Eye (tissue), 1 donor: ENCODE data around the gene PCSK2.

Experiments used
- DNase-seq: peaks from one replicate; pipeline ENCODE4 v3.0.0-alpha.2; 2015

PCSK2 gene

DNA sequence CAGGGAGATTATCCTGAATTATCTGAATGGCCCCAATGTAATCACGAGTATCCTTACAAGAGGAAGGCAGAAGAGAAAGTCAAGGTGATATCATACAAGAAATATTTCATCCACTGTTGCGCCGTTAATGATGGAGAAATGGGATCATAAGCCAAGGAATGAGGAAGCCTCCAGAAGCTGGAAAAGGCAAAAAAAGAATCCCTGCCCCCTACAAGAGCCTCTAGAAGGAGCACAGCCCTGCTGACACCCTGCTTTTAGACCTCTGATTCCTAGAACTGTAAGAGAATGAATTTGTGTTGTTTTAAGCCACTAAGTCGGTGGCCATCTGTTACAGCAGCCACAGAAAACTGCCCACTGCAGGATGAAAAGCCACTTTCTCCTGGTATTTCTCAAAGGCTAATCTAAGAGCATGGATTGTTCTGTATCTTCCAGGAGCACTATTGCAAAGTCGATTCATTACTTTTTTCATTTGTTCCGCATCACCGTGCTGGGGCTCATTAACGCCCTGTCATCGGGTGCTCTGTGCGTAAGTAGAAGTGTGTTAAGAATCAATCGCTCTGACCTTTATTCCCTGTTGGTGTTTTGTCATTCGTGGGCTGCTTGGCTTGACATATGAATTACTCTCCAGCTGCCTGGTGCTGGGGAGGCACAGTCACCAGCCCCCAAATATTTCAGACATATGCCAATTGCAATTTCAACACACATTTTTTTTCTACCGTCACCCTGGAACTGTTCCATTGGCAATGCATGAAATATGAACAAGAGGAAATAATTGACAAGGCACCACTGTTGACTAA is 117.0 kb downstream of the PCSK2 start:
- peak; percentile 78 for DNase-seq

DNA sequence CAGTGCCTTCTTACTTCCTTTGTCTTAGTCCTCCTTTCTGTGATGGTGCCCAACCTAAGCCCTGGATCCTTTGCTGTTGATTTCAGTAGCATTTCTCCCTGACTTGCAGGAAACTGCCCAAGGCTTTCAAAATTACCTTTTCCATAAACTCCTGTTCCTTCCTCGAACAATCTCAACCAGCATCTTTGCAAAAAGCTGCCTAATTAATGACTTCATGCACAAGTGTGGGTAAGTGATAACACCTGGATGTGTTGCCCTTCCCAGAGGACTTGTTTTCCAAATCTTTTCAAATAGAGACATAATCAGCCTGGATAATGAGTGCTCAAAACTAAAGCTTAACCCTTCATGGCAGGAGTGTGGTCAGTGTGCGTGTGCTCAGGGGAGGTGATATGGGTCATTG is 118.0 kb downstream of the PCSK2 start:
- no peak for DNase-seq

DNA sequence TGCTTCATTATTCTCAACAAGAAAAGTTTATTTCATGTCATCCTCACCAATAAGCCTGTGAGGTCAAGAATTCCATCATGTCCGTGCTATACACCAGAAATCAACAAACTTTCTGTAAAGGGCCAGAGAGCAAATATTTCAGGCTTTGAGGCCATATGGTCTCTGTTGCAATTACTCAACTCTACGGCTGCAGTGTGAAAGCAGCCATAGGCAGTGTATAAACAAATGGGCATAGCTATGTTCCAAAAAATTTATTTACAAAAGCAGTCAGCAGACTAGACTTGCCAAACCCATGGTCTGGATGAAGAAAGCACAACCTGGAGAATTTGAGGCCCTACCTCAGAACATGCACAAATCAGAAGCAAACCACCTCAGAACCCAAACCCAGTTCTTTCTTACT is 118.5 kb downstream of the PCSK2 start:
- no peak for DNase-seq

DNA sequence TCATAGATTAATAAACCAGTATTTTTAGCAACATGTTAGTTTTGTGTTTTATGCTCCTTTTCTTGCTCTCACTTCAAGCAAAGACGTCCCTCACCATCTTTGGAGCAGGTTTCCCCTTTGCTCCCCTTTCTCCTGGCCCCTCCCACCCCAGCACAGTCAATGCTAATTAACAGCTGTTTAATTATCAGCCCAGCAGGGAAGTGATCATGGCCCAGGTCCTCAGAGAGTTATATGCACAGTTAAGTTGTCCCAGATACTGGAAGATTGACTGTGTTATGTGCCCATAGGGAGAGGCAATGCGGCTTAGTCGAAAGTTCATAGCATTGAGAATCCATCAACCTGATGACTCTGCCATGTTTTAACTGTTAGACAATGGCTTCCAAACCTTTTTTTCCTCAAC is 123.5 kb downstream of the PCSK2 start:
- no peak for DNase-seq

DNA sequence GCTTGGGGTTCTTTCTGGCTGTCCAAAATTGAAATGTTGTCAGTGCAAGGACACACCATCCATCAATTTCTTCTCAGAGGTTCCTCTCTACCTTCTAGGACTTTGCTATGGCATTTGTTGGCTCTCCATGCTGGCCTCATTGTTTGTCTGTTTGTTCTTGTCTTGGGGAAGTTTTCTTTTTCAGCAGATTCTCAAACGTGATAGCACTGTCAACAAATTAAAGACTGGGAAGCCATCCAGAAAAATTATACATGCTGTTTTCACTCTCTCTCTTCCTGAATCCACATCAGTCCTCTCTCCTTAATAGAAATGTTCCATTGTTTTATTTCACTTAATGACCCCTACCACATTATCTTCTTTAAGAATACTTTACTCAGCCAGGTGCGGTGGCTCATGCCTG is 130.4 kb downstream of the PCSK2 start:
- DNase-seq: no peak

DNA sequence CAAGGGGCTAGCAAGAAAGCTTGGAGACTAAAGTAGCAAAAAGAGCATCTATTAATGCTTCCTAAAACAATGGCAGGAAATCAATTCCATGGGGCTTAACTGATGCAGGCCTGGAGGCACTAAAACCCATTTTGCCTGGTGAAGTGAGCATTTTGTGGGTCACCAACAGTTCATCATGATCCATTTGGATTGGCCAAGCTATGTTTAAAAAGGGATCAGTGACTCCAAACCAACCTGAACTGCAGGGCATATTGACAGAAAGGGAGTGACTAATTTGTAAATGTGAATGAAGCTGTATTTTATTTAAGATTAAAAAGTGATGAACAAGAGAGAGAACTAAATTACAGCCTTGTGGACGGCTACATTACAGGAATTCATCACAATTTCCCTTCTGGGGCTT is 132.0 kb downstream of the PCSK2 start:
- peak; percentile 30 for DNase-seq

DNA sequence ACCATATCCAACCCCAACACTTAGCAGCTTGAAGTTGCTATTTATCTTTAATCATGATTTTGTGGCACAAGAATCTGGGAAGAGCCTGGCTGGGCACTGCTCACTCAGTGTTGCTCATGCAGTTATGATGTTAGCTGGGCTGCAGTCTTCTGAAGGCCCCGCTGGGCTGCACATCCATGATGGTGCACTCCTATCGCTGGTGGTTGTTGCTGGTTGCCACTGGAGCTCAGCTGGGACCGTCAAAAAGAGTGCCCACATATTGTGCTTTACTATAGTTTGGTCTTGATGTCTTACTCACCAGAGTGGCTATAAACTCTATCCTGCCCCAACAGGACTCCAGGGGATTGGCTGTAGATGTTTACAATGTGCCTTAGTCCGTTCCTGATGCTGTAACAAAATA is 137.8 kb downstream of the PCSK2 start:
- DNase-seq: no peak

DNA sequence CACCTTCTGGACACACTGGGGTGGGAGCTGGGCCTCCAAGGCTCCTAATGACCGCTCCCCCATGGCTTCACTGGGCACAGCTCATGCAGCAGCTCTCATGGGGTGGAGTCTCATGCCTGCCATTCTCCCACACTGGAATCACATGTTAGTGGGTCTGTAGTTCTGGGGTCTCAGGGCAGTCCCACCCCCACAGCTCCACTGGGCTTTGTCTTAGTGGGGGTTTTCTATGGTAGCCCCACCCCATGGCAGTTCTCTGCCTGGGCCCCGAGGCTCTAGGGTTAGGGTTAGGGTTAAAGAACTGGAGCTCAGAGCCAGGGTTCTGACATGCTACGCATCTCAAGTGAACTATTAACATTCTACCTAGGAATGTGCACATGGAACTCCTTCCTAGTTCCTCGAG is 139.0 kb downstream of the PCSK2 start:
- DNase-seq: no peak

DNA sequence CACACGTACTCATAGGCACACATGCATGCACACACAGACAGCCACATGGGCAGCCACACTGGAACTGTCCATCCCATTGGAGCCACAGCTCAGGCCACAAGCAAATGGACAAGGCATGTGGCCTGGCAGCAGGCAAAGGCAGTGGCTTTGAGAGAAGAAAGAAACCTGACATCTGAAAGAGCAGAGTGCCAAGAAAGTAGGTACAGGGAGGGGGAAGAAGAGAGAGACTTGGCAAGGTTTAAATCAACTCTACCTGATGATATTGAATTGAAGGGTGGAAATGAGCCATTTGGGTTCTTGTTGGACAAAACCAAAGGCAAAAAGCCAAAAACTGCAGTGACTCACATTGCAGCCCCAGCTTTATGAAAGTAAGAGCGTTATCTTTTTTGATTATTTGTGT is 142.7 kb downstream of the PCSK2 start:
- DNase-seq: no peak

DNA sequence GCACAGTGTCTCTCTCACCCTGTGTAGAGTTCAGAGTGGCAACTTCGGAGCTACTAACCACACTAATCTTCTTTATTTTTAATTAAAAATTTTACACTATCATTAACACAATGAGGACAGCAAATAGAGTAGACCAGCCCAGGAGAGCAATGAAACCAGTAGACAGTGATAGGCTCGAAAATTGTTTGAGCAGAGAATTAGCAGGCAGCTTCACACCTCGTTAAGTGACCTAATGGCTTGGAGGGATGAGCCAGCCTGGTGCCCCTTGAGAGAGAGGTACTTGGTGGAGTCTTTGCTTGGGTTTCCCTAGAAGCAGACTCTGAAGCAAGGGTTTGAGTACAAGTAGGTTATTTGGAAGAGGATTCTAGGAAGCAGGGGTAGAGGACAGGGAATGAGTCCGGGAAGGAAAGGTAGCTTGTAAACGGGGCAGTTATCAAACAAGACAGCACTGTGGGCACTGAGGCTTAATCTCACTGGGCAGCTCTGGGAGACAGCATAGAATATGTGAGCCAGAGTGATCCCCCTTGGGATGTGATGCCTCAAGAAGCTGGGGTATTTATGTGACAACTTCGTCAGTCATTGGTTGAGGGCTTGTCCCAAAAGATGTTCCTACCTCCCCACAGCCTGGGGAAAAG is 146.1 kb downstream of the PCSK2 start:
- no peak for DNase-seq

DNA sequence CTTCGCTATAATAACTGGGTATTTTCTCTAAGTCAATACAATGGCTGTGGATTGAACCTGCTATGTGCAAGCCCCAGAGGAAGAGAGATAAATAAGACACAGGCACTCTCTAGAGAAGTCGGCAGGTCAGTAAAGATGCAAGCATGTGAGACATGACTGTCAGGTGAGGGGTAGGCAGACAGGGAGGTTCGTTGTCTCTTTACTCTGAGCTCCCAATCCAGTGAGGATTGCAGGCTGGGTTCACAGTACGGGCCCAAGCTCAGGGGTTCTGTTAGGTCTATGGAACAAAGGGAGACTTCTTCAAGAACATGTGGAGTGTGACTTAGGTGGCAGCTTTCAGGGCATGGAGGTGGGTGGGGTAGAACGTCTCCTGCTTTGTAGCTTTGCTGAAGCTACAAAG is 147.2 kb downstream of the PCSK2 start:
- DNase-seq: no peak

DNA sequence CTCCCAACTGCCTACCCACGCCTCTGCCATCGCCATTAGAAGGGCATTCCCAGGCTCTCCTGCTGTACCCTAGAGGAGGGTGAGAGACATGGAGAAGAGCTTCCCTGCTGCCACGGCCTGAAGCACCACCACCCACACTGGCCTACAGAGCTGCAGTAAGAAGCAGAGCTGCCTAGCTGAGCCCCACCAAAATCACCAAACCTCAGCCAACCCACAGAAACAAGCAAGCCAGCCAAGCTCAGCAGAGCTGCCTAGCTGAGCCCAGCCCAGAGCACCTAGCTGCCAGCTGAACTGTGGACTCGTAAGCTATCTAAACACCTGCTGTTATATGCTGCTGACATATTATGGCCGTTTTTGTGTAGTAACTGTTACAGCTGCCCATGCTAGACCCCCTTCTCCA is 149.2 kb downstream of the PCSK2 start:
- no peak for DNase-seq

DNA sequence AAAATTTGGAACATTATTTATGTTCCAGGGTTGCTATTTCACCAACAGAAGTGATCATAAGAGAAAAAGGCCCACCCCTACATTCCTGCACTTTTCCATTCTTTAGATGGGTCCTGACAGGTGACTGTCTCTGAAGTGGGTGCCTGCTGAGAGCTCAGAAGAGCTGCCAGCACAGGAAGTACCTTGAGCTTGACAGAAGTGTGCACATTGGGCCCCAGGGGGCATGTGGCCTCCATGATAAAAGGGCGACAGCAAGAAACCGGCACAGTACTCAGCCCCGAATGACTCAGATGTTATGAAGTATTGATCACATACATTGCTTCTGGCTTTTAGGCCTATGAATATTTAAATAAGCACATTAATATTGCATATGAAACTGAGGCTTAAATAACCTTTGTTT is 150.4 kb downstream of the PCSK2 start:
- DNase-seq: peak; percentile 76

DNA sequence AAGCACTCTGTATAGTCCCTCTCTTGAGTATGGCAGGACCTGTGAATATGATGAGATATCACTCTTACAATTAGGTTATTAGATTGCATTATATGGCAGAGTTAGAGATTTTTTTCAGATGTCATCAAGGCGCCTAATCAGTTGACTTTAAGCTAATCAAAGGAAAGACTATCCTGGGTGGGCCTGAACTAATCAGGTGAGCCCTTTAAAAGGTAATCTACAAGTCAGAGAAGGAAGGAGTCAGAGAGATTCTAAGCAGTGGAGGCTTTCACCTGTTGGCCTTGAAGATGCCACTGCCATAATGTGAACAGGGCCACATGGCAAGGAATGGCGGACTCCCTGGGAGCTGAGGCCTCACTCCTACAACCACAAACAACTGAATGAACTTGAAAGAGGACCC is 152.8 kb downstream of the PCSK2 start:
- DNase-seq: no peak

DNA sequence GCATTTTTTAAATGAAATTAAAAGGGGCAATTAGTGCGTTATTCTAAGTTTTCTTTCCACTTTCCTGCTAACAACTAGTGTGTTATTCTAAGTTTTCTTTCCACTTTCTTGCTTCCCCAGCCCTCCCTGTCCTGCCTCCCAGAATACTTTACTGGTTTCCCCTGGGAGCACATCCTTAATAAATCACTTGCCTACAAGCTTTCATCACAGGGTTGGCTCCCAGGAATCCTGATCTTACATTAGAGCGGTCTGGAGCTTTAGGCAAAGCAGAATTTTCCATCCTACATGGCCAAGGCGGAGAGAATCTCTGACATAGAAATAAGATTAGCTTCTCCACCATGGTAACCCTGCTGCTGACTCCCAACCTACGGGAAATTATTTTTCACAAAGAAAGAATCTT is 154.0 kb downstream of the PCSK2 start:
- no peak for DNase-seq

DNA sequence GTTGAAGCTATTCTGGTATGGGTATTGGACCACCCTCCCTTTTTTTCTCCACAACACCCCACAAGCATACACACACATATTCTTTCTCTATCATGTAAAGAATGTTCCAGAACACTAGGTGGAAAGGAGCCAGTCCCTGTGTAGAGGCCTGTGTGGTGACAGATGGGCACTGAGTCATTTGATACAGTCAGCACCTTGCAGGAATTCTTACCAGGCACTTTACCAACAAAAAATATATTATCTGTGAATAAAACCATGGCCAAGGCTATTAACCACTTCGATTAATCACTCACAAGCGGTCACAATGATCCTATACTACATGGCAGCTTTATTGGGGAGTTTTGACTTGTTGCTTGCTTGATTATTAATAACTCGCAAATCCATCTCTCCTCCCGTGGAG is 154.9 kb downstream of the PCSK2 start:
- no peak for DNase-seq

DNA sequence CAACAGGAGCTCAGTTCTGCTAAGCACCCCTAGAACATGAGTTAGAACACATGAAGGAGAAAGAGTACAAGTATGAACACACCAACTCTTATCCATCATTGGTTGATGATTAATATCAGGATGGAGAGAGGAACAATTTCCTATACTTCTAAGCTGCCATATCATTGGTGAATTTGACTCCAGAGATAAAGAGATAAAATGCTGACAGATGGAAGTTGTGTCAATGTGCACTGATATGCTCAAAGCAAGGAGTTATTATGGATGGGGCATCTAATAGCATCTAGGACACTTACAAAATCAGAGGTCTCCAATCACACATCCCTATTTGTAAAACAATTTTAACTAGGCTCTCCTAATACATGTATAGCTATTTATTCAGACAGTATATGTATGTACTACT is 159.0 kb downstream of the PCSK2 start:
- DNase-seq: no peak

DNA sequence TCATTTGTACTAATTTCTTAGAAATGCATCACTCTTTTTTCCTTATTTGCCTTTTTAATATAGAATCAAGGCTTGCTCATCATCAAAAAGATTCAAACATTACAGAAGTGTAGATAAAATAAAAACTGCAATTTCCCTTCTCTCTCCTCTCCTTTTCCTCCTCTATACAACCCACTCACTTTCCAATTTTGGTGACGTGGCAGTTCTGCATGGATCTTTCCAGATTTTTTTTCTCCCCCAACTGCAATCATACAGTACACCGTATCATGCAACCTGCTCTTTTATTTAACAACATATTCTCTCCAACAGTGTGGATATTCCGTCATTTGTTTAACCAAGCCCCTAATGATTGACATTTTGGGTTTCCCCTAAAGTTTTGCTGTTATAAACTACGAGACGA is 163.8 kb downstream of the PCSK2 start:
- no peak for DNase-seq

DNA sequence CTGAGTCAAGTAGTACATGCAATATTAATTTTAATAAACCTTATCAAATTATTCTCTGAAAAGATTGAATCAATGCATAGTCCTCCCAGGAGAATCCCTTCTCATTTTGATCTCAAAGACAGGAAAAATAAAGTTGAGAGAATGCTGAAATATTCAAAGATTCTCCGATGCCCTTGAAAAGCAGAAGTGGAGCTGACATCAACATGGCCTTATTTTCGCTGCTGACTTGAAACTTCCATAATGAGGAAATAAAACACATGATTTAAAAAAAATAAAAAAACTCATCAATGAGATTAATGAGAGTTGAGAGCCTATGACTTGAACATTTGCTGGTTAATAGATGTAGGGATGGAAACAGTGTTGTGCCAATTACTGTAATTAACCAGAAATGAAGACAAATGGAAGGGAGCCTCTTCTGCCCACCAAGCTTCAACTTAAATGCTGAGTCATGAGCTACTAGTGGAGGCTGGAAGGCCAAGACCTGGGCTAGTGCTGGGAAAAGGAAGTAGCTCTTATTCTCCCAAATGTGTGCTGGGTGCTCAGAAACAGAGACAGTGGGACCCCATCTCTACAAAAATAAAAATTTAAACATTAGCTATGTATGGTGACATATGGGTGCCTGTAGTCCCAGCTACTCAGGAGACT is 164.4 kb downstream of the PCSK2 start:
- no peak for DNase-seq

DNA sequence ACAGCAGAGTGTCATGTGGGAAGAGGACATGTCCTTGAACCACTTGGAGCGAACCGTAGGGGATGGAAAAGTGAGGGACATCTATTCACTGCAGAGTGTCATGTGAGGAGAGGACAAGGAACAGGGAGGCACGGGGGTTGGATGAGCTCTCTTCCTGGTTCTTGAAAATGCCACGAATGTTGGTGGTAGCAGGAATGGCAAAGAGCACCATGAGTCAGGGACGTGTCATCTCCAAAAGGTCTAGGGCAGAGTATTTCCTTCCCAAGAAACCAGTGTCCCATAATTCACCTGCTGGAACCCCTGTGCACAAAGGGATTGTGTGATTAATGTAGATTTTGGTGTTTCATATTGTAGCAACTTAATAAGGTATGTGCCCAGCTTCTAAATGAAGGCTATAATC is 167.6 kb downstream of the PCSK2 start:
- DNase-seq: no peak

DNA sequence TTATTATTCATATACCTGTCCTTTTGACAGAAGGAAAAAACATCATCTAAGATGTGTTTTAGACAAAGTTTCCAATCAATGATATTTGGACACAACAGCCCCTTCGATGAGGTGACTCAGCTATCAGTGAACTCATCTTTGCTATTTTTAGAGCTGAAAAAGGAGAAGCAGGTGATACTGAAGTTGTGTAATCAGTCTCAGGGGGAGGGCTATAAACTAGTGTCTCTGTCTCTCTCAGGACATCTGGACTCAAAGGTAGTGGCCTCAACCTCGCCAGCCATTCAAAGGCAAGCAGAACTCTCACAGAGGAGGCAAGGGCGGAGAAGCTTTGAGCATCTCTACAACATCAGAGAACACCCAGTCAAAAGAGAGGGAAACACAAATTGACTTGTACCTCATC is 168.9 kb downstream of the PCSK2 start:
- DNase-seq: no peak

DNA sequence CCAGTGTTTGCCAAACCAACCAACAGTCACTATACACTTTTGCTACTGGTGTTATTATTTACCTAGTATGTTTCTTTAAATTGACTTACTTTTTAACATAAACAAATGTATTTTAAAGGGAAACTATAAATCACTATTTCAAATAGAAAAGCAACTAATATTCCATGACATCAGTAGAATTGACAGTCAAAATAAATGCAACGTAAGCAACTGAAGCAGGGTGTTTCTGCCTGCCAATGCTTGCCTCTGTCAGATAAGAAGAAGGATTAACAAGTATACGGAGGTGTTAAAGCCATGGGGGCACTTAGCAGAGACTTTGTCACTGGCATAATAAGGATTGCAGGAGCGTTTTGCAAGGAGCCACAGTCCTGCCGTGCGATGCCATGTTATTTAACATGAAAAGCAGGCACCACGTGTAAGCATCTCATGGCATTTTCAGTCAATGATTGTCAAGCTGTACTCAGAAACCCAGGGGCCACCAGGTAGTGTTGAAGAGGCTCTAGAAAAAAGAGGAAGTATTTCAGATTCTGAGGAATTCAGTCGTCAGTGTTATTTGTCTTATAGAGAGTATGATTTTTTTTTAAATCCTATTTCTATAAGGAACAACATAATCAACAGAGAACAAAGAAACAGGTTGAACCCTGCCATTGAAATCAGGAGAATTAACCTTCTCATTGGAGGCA is 172.6 kb downstream of the PCSK2 start:
- DNase-seq: no peak

DNA sequence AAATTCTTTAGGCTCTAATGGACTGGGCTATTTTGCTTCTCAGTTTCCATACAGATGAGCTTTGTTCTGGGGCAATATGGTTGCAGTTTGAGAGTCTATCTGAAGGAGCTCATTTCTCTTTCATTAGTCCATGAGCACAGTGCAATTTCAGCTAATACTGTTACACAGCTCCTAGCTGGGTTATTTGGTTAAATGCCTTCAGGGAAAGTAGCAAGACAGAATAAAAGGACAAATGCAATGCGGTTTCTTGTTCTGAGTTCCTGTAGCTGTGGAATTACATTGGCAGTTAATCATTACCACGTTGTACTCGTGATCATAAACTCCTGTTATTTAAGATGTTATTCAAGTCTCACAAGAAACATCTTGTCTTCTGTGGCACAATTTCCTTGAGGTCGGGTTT is 176.6 kb downstream of the PCSK2 start:
- no peak for DNase-seq

DNA sequence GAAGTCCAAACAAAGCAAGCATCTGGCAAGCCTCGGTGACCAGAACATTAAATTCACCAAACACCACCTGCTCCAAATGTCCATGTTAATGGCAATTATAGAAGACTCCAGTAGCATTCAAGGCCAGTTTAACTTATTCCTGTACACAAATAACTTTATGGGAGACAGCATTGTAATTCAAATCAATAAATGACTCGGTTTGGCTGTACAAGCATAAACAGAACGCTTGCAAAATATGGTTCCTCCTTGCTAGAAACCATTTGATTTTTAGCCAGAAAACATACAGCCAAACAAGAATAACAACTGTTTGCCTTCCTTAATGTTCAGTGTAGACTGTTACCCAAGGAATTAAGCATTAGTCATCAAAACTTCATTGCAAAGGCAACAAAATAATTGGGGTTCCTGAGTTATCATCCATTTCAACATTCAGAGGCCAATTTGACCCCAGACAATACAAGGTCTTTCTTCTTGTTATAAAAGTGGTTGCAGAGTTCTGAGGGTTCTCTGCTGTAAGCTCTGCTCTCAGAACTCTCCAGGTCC is 179.3 kb downstream of the PCSK2 start:
- DNase-seq: no peak
